Trophoblast cell (in vitro differentiated cells and primary cell): ENCODE results near the gene PAQR9.

Experiments used
- DNase-seq, 2 donors: peaks; one replicate each; pipeline ENCODE4 v3.0.0-alpha.2; 2016
- H2AFZ ChIP-seq: 2 replicates; pipeline ENCODE4 v1.6.1; 2013; ENCODE audit warnings: low read length, moderate library complexity, mild to moderate bottlenecking; ENCODE audit not compliant: insufficient read depth, poor library complexity
- H2AK5ac ChIP-seq: 2 replicates; pipeline ENCODE4 v1.6.1; 2013; ENCODE audit warnings: mild to moderate bottlenecking, low read length
- H2BK120ac ChIP-seq: 2 replicates; pipeline ENCODE4 v1.6.1; 2013; ENCODE audit warnings: low read length, mild to moderate bottlenecking, moderate library complexity; ENCODE audit not compliant: insufficient read depth, poor library complexity
- H2BK12ac ChIP-seq: 2 replicates; pipeline ENCODE4 v1.6.1; 2013; ENCODE audit warnings: mild to moderate bottlenecking, low read length, moderate library complexity
- H2BK5ac ChIP-seq: 2 replicates; pipeline ENCODE4 v1.6.1; 2013; ENCODE audit warnings: low read length, low read depth, moderate library complexity, mild to moderate bottlenecking; ENCODE audit not compliant: poor library complexity
- H3K14ac ChIP-seq: 2 replicates; pipeline ENCODE4 v1.6.1; 2013; ENCODE audit warnings: mild to moderate bottlenecking, low read length
- H3K18ac ChIP-seq: 2 replicates; pipeline ENCODE4 v1.6.1; 2013; ENCODE audit warnings: mild to moderate bottlenecking, low read length
- H3K23ac ChIP-seq: 2 replicates; pipeline ENCODE4 v1.6.1; 2013; ENCODE audit warnings: low read length
- H3K27ac ChIP-seq: 2 replicates; pipeline ENCODE4 v1.5.1; 2013; ENCODE audit warnings: low read depth, mild to moderate bottlenecking, inconsistent platforms, low read length, moderate library complexity
- H3K27me3 ChIP-seq: 2 replicates; pipeline ENCODE4 v1.6.1; 2013; ENCODE audit warnings: inconsistent platforms, mild to moderate bottlenecking, low read length, moderate library complexity; ENCODE audit not compliant: insufficient read depth
- H3K36me3 ChIP-seq, 2 experiments: 1 replicate in 1 of 2; 2 replicates in 1 of 2; pipeline ENCODE4 v1.6.1; 2013; ENCODE audit warnings: low read length in 2 of 2, mild to moderate bottlenecking in 2 of 2, moderate library complexity in 1 of 2; ENCODE audit not compliant: insufficient read depth in 2 of 2, control insufficient read depth in 1 of 2
- H3K4ac ChIP-seq: 2 replicates; pipeline ENCODE4 v1.6.1; 2013; ENCODE audit warnings: low read depth, mild to moderate bottlenecking, low read length, moderate library complexity
- H3K4me1 ChIP-seq, 2 experiments: 1 replicate in 1 of 2; 2 replicates in 1 of 2; pipeline ENCODE4 v1.6.1; 2013; ENCODE audit warnings: low read length in 2 of 2, mild to moderate bottlenecking in 2 of 2, moderate library complexity in 1 of 2; ENCODE audit not compliant: insufficient read depth in 2 of 2, control insufficient read depth in 1 of 2
- H3K4me2 ChIP-seq: 2 replicates; pipeline ENCODE4 v1.6.1; 2013; ENCODE audit warnings: inconsistent platforms, mild to moderate bottlenecking, low read length, moderate library complexity
- H3K4me3 ChIP-seq: 2 replicates; pipeline ENCODE4 v1.5.1; 2013; ENCODE audit warnings: mild to moderate bottlenecking, low read depth, low read length, inconsistent platforms
- H3K79me1 ChIP-seq: one replicate; pipeline ENCODE4 v1.6.1; 2013; ENCODE audit warnings: low read length
- H3K79me2 ChIP-seq: 2 replicates; pipeline ENCODE4 v1.6.1; 2013; ENCODE audit warnings: low read length, mild to moderate bottlenecking; ENCODE audit not compliant: control insufficient read depth, insufficient read depth, poor library complexity
- H3K9ac ChIP-seq: 2 replicates; pipeline ENCODE4 v1.6.1; 2013; ENCODE audit warnings: mild to moderate bottlenecking, low read length
- H3K9me3 ChIP-seq: 2 replicates; pipeline ENCODE4 v1.6.1; 2013; ENCODE audit warnings: low read depth, mild to moderate bottlenecking, control low read depth, inconsistent platforms, low read length; ENCODE audit not compliant: insufficient read depth
- H4K12ac ChIP-seq: 2 replicates; pipeline ENCODE4 v1.6.1; 2013; ENCODE audit warnings: low read depth, mild to moderate bottlenecking, low read length, moderate library complexity
- H4K8ac ChIP-seq: 2 replicates; pipeline ENCODE4 v1.6.1; 2013; ENCODE audit warnings: low read depth, mild to moderate bottlenecking, low read length, moderate library complexity
- H4K91ac ChIP-seq: one replicate; pipeline ENCODE4 v1.6.1; 2013; ENCODE audit warnings: low read depth, mild to moderate bottlenecking, low read length, moderate library complexity
- WGBS: extraction: QIAGEN DNeasy Blood & Tissue Kit; methylation state at CpG from one replicate; pipeline ENCODE4 v1.1.7; 2013; ENCODE audit warnings: missing lambda C conversion rate; ENCODE audit not compliant: insufficient read length, insufficient coverage; ENCODE audit errors: extremely low coverage; 5-methylcytosine and 5-hydroxymethylcytosine counted together

The PAQR9 gene

DNA sequence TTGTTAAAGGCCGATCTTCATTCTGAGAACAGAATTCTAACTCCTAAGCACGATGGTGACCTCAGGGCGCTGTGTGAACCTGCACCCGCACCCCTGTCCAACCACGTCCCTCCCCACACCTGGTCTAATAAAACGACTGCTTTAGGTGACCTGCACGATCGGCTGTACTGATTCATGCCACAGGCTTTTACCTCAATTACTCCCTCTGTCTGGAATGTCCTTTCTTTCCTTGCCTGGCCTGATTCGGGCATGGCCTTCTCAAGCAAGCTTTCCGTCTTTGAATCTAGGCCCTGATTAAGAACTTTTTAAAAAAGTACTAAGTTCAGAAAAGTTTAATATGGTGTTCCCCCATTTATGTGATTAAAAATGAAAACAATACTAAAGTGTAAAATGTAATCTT lies 37.1 kb upstream of the PAQR9 start:
- peak overlapping the region; percentile 73 for H3K4me2 ChIP-seq

DNA sequence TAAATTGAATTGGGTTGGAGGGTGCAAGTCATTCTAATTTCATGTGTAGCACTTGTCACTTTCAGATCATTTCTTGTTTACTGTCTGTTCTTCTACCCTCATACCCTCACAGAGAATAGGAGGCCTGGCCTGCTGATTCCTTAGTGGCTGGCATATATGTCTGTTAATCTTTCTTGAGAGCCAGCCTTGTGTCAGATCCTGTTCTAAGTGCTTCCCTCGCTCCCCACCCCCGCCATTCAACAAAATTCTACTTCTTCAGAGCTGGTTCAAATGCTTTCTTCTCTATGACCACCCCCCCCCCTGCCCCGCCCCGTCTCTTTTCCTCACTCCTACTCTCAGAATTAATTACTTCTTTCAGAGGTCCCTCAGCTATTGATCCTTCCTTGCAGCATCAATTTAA lies 36.4 kb upstream of the PAQR9 start:
- Histone ChIP-seq H3K4me2 (peak overlapping the region; percentile 73), H3K4ac (no peak overlapping the region), H3K79me1 (peaks cover 8% of the 10 kb centered on the region), H4K91ac (no peak overlapping the region), H3K36me3 (no peaks in the 10 kb centered on the region), H2AK5ac (no peak overlapping the region), H3K27ac (no peak overlapping the region), H2BK12ac (no peak overlapping the region), H2BK5ac (no peak overlapping the region), H3K14ac (no peak overlapping the region), H3K4me1 (peaks cover 0 to 4% of the 10 kb centered on the region in 2 experiments), H3K18ac (no peak overlapping the region), H3K9me3 (no peaks in the 10 kb centered on the region), H3K4me3 (no peak overlapping the region), H3K23ac (no peak overlapping the region), H3K9ac (no peak overlapping the region), H4K12ac (no peak overlapping the region), H2AFZ (no peak overlapping the region), H3K27me3 (no peaks in the 10 kb centered on the region), H4K8ac (no peak overlapping the region), H2BK120ac (no peak overlapping the region), H3K79me2 (peaks cover 9% of the 10 kb centered on the region)
- no CpG with 5 or more reads among the region's 4 CpGs for WGBS
- DNase-seq = no peak

More for the DNA sequence above, 37.1 kb upstream of the PAQR9 start:
- peaks cover 0 to 4% of the 10 kb centered on the region in 2 experiments for H3K4me1 ChIP-seq
- peaks cover 8% of the 10 kb centered on the region for H3K79me1 ChIP-seq
- peaks cover 9% of the 10 kb centered on the region for H3K79me2 ChIP-seq
- H3K9ac ChIP-seq = no peak overlapping the region
- no peak overlapping the region for H2BK120ac ChIP-seq
- peak; percentile 75 to 86 for DNase-seq
- no peak overlapping the region for H3K23ac ChIP-seq
- no peak overlapping the region for H2BK12ac ChIP-seq
- H3K4me3 ChIP-seq = peak overlapping the region; percentile 1
- no CpG with 5 or more reads among the region's 10 CpGs for WGBS
- H2AFZ ChIP-seq = no peak overlapping the region
- H3K27ac ChIP-seq = peak overlapping the region; percentile 88
- H4K91ac ChIP-seq = no peak overlapping the region
- H4K12ac ChIP-seq = no peak overlapping the region
- no peak overlapping the region for H2BK5ac ChIP-seq
- H3K14ac ChIP-seq = no peak overlapping the region
- H2AK5ac ChIP-seq = no peak overlapping the region
- H3K36me3 ChIP-seq = no peaks in the 10 kb centered on the region
- no peaks in the 10 kb centered on the region for H3K27me3 ChIP-seq
- H3K9me3 ChIP-seq = no peaks in the 10 kb centered on the region
- no peak overlapping the region for H3K4ac ChIP-seq
- H4K8ac ChIP-seq = no peak overlapping the region
- H3K18ac ChIP-seq = no peak overlapping the region

GRCh38 chr3:142998439-142998838 lies 35.0 kb upstream of the PAQR9 start:
- no CpG with 5 or more reads among the region's 3 CpGs for WGBS
- no peaks in the 10 kb centered on the region for H3K27me3 ChIP-seq
- H3K79me1 ChIP-seq = peaks cover 8% of the 10 kb centered on the region
- H2AFZ ChIP-seq = no peak overlapping the region
- H2BK120ac ChIP-seq = no peak overlapping the region
- H3K4me2 ChIP-seq = no peak overlapping the region
- H3K36me3 ChIP-seq = no peaks in the 10 kb centered on the region
- no peak overlapping the region for H4K12ac ChIP-seq
- H3K4me3 ChIP-seq = no peak overlapping the region
- H4K91ac ChIP-seq = no peak overlapping the region
- peaks cover 9% of the 10 kb centered on the region for H3K79me2 ChIP-seq
- no peak overlapping the region for H3K4ac ChIP-seq
- no peak overlapping the region for H2BK5ac ChIP-seq
- no peaks in the 10 kb centered on the region for H3K9me3 ChIP-seq
- H2BK12ac ChIP-seq = no peak overlapping the region
- H2AK5ac ChIP-seq = no peak overlapping the region
- H3K9ac ChIP-seq = no peak overlapping the region
- no peak overlapping the region for H3K18ac ChIP-seq
- no peak overlapping the region for H3K23ac ChIP-seq
- H3K4me1 ChIP-seq = peaks cover 0 to 4% of the 10 kb centered on the region in 2 experiments
- DNase-seq = no peak
- no peak overlapping the region for H3K14ac ChIP-seq
- H4K8ac ChIP-seq = no peak overlapping the region
- H3K27ac ChIP-seq = no peak overlapping the region

DNA sequence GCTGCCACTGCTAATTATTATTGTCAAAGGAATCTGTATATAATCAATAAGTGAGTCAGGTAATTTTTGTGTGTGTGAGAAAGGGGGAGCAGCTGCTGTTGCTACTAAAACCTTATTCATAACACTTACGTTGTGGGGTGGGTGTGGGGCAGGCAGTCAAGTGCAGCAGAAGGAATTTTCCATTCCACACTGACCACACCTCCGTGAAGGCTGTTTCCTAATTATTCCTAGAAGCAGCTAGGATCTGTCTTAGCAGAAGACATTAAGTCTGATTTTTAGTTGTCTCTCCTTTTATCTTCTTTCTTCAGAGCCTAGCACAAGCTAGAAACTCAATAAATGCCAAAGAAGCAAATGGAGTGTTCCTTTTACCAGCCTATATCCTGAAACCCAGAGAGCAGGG lies 33.9 kb upstream of the PAQR9 start:
- H2AK5ac ChIP-seq = no peak overlapping the region
- H3K79me2 ChIP-seq = peaks cover 9% of the 10 kb centered on the region
- no CpG with 5 or more reads among the region's 2 CpGs for WGBS
- no peak overlapping the region for H4K12ac ChIP-seq
- H2BK120ac ChIP-seq = no peak overlapping the region
- DNase-seq = no peak
- H2BK12ac ChIP-seq = no peak overlapping the region
- no peak overlapping the region for H2AFZ ChIP-seq
- no peaks in the 10 kb centered on the region for H3K9me3 ChIP-seq
- H4K91ac ChIP-seq = no peak overlapping the region
- no peak overlapping the region for H3K4ac ChIP-seq
- no peak overlapping the region for H2BK5ac ChIP-seq
- H4K8ac ChIP-seq = no peak overlapping the region
- H3K4me3 ChIP-seq = no peak overlapping the region
- H3K27me3 ChIP-seq = no peaks in the 10 kb centered on the region
- no peak overlapping the region for H3K14ac ChIP-seq
- peaks cover 8% of the 10 kb centered on the region for H3K79me1 ChIP-seq
- peaks cover 0 to 4% of the 10 kb centered on the region in 2 experiments for H3K4me1 ChIP-seq
- no peaks in the 10 kb centered on the region for H3K36me3 ChIP-seq
- H3K4me2 ChIP-seq = no peak overlapping the region
- H3K18ac ChIP-seq = no peak overlapping the region
- H3K9ac ChIP-seq = no peak overlapping the region
- H3K27ac ChIP-seq = no peak overlapping the region
- H3K23ac ChIP-seq = no peak overlapping the region
